Measurements from ENCODE around the gene MTMR3. TPM values are rescaled to one million over a fixed set of nuclear protein-coding genes. Genes with fewer than 3 reads are reported as not detected.

MTMR3 gene
- total and polyA plus RNA-seq, 4 donors = 6.0 to 38.8 (median 17.1) TPM

GRCh38 chr22:30074994-30075393, 192.0 kb downstream of the MTMR3 start:
- no peak for TF ChIP-seq JUND (IDR thresholded peaks at IDR 0.05)
- TF ChIP-seq FOXA1 (IDR thresholded peaks at IDR 0.05) = no peak
- TF ChIP-seq MAX (IDR thresholded peaks at IDR 0.05) = no peak
- no peak for TF ChIP-seq ATF3 (IDR thresholded peaks at IDR 0.05)
- no peak for TF ChIP-seq ZBTB33 (IDR thresholded peaks at IDR 0.05)
- no peak for TF ChIP-seq GABPA (IDR thresholded peaks at IDR 0.05 in 1 of 2, conservative IDR thresholded peaks at IDR 0.05 in 1 of 2)
- no peak for TF ChIP-seq HNF4A (conservative IDR thresholded peaks at IDR 0.05)
- no peak for TF ChIP-seq RXRA (IDR thresholded peaks at IDR 0.05)
- no peak for TF ChIP-seq SP1 (IDR thresholded peaks at IDR 0.05)
- no peak for TF ChIP-seq RAD21 (IDR thresholded peaks at IDR 0.05)
- no peak for TF ChIP-seq REST (IDR thresholded peaks at IDR 0.05)
- TF ChIP-seq EGR1 (IDR thresholded peaks at IDR 0.05; ENCODE audit: low read depth in 2 of 2) = no peak
- no peak overlapping the region for H3K4me3 ChIP-seq (ENCODE audit: low read depth in 1 of 3, low read length in 3 of 3)
- no peak for DNase-seq (ENCODE audit: low spot score)
- H3K9me3 ChIP-seq (ENCODE audit: control insufficient read depth in 4 of 4, low read length in 3 of 4) = no peaks in the 10 kb centered on the region
- no peaks in the 10 kb centered on the region for H3K27me3 ChIP-seq (ENCODE audit: control insufficient read depth in 4 of 4, insufficient read depth in 4 of 4, low read length in 3 of 4)
- 92% methylated on average over 3 of the region's 3 CpGs for WGBS
- H3K4me1 ChIP-seq (ENCODE audit: control insufficient read depth in 4 of 4, insufficient read depth in 4 of 4, low read length in 3 of 4) = peaks cover 0 to under 1% (median 0%) of the 10 kb centered on the region in 4 donors
- H3K27ac ChIP-seq (ENCODE audit: low read depth in 1 of 2, low read length in 2 of 2) = no peak overlapping the region
- H3K9ac ChIP-seq (ENCODE audit: low read depth in 1 of 2, low read length in 2 of 2) = no peak overlapping the region
- H3K36me3 ChIP-seq (ENCODE audit: control insufficient read depth in 4 of 4, insufficient read depth in 3 of 4, low read depth in 1 of 4, low read length in 3 of 4) = no peaks in the 10 kb centered on the region

DNA sequence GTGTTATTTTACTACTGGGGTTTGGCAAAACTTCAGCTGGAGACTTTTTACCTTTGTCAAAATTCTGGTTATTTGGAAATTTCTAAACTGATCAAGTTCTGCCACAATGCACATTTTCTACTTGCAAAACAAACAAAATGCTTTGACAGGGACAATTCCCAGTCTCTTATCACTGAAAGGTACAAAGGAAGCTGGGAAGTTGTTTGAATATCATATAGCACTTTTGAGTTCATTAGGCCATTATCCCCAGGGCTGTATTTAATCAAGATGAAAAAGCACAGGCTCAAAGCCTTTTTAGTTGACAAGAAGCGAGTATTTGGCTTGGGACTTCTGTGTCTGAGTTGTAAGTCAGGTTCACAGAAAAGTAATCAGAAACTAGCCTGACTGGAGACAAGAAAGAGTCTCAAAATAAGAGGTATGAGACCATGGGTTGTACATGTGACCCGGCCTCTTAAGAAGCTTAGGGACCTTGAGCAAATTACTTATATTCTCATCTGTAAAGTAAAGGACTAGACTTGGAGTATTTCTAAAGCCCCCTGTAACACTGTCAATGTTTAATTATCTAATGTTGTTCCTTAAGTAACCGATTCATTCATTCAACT, 194.4 kb downstream of the MTMR3 start:
- Histone ChIP-seq H3K27me3 (ENCODE audit: control insufficient read depth in 4 of 4, insufficient read depth in 4 of 4, low read length in 3 of 4) (no peaks in the 10 kb centered on the region), H3K4me1 (ENCODE audit: control insufficient read depth in 4 of 4, insufficient read depth in 4 of 4, low read length in 3 of 4) (peaks cover 0 to 4% (median 3%) of the 10 kb centered on the region in 4 donors), H3K4me3 (ENCODE audit: low read depth in 1 of 3, low read length in 3 of 3) (no peak overlapping the region), H3K9ac (ENCODE audit: low read depth in 1 of 2, low read length in 2 of 2) (no peak overlapping the region), H3K27ac (ENCODE audit: low read depth in 1 of 2, low read length in 2 of 2) (no peak overlapping the region), H3K36me3 (ENCODE audit: control insufficient read depth in 4 of 4, insufficient read depth in 3 of 4, low read depth in 1 of 4, low read length in 3 of 4) (no peaks in the 10 kb centered on the region), H3K9me3 (ENCODE audit: control insufficient read depth in 4 of 4, low read length in 3 of 4) (no peaks in the 10 kb centered on the region)
- TF ChIP-seq RXRA (IDR thresholded peaks at IDR 0.05) (peak in 1 of 2 donors; percentile 61), REST (IDR thresholded peaks at IDR 0.05) (no peak), HNF4A (conservative IDR thresholded peaks at IDR 0.05) (peak; percentile 27 to 43), YY1 (IDR thresholded peaks at IDR 0.05) (no peak)
- no peak for DNase-seq (ENCODE audit: low spot score)
- 66% methylated on average over 3 of the region's 3 CpGs for WGBS
